Lower leg skin (tissue), 4 donors: ENCODE measurements around the gene POLA1. TPM values are rescaled to one million over a fixed set of nuclear protein-coding genes. Genes with fewer than 3 reads are reported as not detected.

Source experiments
- DNase-seq, 2 donors: peaks; one replicate each; pipeline ENCODE4 v3.0.0-alpha.2; 2019; ENCODE audit warnings: low spot score in 2 of 2
- H3K4me3 ChIP-seq: fragments of 200-600 bp; sonication (generic); 2 replicates; pipeline ENCODE4 v1.5.1; 2017; ENCODE audit warnings: mild to moderate bottlenecking, low read depth; ENCODE audit not compliant: poor library complexity, severe bottlenecking
- CTCF ChIP-seq, 3 donors: fragments of 450-650 bp; IDR thresholded peaks; one replicate each; pipeline ENCODE4 v1.5.1; 2016; ENCODE audit warnings: antibody characterized with exemption in 3 of 3, mild to moderate bottlenecking in 3 of 3, moderate library complexity in 2 of 3
- POLR2A ChIP-seq, 2 donors: fragments of 450-650 bp; IDR thresholded peaks; one replicate each; pipeline ENCODE4 v1.6.1; 2016 to 2017; ENCODE audit warnings: antibody characterized with exemption in 2 of 2, mild to moderate bottlenecking in 1 of 2, moderate library complexity in 1 of 2
- WGBS, 2 donors: methylation state at CpG; one replicate each; pipeline ENCODE4 v1.1.5; 2018; 5-methylcytosine and 5-hydroxymethylcytosine counted together
- intact Hi-C: fragments of 100-400 bp; cut with DNase I; formaldehyde crosslinking; loops from one replicate; pipeline ENCODE4 v1.15.0; 2023; ENCODE audit warnings: low total_unique reads
- total RNA-seq, 4 donors: library from RNA; depleted of rRNA; stranded (reverse); fragments of >200 nt; gene quantifications; one replicate each; pipeline ENCODE4 v1.1.0, GENCODE V29; 2016

Gene POLA1
- total RNA-seq, 4 donors from 2014 or later = 7.1 to 12.5 (median 8.1) TPM

DNA sequence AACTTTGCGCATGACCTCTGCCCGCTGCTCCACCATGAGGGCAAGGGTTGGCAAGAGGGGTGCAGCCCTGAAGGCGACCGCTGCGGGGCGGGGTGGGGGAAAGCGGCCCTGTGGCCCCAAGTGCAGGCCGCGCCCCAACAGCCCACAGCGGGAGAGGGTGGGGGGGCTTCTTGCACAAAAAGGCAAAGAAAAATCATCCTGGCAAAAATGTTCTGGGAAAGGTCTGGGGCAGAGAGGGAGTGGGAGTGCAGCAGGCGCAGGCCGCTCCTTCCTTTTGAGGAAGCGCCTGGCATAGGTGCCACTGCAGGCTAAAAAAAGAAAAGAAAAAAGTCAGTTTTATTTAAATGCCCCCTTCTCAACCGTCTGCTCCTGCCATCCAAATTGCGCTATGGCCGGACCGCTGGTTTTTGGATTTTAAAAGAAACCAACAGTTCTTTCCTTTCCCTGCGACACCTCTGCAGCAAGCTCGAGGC lies 320.7 kb downstream of the POLA1 start:
- DNase-seq = no peak
- no peak overlapping the region for H3K4me3 ChIP-seq
- intact Hi-C loops = no loop called here
- WGBS, 2 donors = 42 to 46% methylated on average over 19 of the region's 19 CpGs
- no peak for TF ChIP-seq POLR2A (IDR thresholded peaks at IDR 0.05)

GRCh38 chrX:25015486-25016360 lies 322.0 kb downstream of the POLA1 start, which contains the start of gene ARX:
TSS of gene ARX (minus strand) at chrX:25015965. CDS start at chrX:25015737, 228 bp downstream.
- WGBS, 2 donors = 16 to 32% methylated on average over 29 to 57 of the region's 58 CpGs
- H3K4me3 ChIP-seq = no peak within 1 kb of the TSS
- no peak for DNase-seq
- TF ChIP-seq POLR2A (IDR thresholded peaks at IDR 0.05) (no peak), CTCF (IDR thresholded peaks at IDR 0.05) (no peak)
- intact Hi-C loops = no loop called here

DNA sequence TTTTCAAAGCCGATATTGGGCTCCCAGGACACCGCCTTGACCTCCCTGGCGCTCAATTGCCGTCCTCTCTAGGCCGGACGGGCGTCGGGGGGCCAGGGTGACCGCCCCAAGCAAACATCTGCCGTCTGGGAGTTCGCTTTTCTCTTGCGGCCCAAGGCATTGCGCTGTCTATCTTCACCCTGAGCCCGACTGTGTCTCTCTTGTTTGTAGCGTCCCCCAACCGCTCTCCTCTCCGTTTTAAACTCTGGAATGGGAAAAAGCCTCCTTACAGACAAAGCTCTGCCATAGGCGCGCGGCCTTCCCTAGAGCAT lies 322.6 kb downstream of the POLA1 start:
- DNase-seq = no peak
- 30 to 49% methylated on average over 4 to 20 of the region's 20 CpGs for WGBS, 2 donors
- intact Hi-C loops = no loop called here
- TF ChIP-seq POLR2A (IDR thresholded peaks at IDR 0.05) = no peak
- TF ChIP-seq CTCF (IDR thresholded peaks at IDR 0.05) = no peak
- no peak overlapping the region for H3K4me3 ChIP-seq

- TF ChIP-seq CTCF (IDR thresholded peaks at IDR 0.05) (no peak), POLR2A (IDR thresholded peaks at IDR 0.05) (no peak)
- H3K4me3 ChIP-seq = no peak overlapping the region
- WGBS, 2 donors = 32 to 33% methylated on average over 17 of the region's 17 CpGs
- intact Hi-C loops = no loop called here
- no peak for DNase-seq
These were observed 323.4 kb downstream of the POLA1 start for GRCh38 chrX:25016938-25017598.

GRCh38 chrX:25017667-25018247 lies 324.0 kb downstream of the POLA1 start:
- intact Hi-C loops = no loop called here
- 1 to 20% methylated on average over 25 to 32 of the region's 32 CpGs for WGBS, 2 donors
- H3K4me3 ChIP-seq = no peak overlapping the region
- TF ChIP-seq CTCF (IDR thresholded peaks at IDR 0.05) (no peak), POLR2A (IDR thresholded peaks at IDR 0.05) (no peak)
- no peak for DNase-seq

- 35 to 39% methylated on average over 3 of the region's 3 CpGs for WGBS, 2 donors
These were observed 325.0 kb downstream of the POLA1 start for GRCh38 chrX:25018682-25019081.

More at GRCh38 chrX:25018682-25019081, 325.0 kb downstream of the POLA1 start:
- no peak overlapping the region for H3K4me3 ChIP-seq
- no peak for DNase-seq
- intact Hi-C loops = no loop called here
- TF ChIP-seq POLR2A (IDR thresholded peaks at IDR 0.05) = no peak
- TF ChIP-seq CTCF (IDR thresholded peaks at IDR 0.05) = no peak
